OCI-LY1 (cell line): ENCODE results near the gene KRT16.
"Not testable (repeated sequence)": the region's sequence is repeated elsewhere in the genome, so short reads cannot be mapped to it uniquely, and the experiment has no call there.

Source experiments
- H2AFZ ChIP-seq: fragments of 200-600 bp; sonication (generic), shearing (Covaris generic); 2 replicates; pipeline ENCODE4 v1.6.0; 2014; ENCODE audit warnings: antibody characterized with exemption, mild to moderate bottlenecking, low read length
- H3F3A ChIP-seq: fragments of 200-600 bp; sonication (generic), shearing (Covaris generic); 2 replicates; pipeline ENCODE4 v1.6.0; 2014; ENCODE audit warnings: mild to moderate bottlenecking, antibody characterized with exemption, low read length, moderate library complexity; ENCODE audit not compliant: insufficient read depth
- H3K27ac ChIP-seq: fragments of 200-600 bp; sonication (generic); 2 replicates; pipeline ENCODE4 v1.5.1; 2014; ENCODE audit warnings: low read length, mixed run types, mild to moderate bottlenecking, low read depth; ENCODE audit not compliant: poor library complexity, severe bottlenecking
- H3K27me3 ChIP-seq: fragments of 200-600 bp; sonication (generic); 2 replicates; pipeline ENCODE4 v1.6.0; 2014; ENCODE audit warnings: antibody characterized with exemption, mild to moderate bottlenecking, low read length, moderate library complexity; ENCODE audit not compliant: insufficient read depth
- H3K36me3 ChIP-seq: fragments of 200-600 bp; sonication (generic); 2 replicates; pipeline ENCODE4 v1.6.1; 2014; ENCODE audit warnings: mild to moderate bottlenecking, antibody characterized with exemption, low read length, moderate library complexity, mixed read lengths; ENCODE audit not compliant: insufficient read depth
- H3K4me1 ChIP-seq: fragments of 200-600 bp; sonication (generic); 2 replicates; pipeline ENCODE4 v1.5.1; 2014; ENCODE audit warnings: mild to moderate bottlenecking, low read length, moderate library complexity; ENCODE audit not compliant: insufficient read depth, severe bottlenecking
- H3K4me2 ChIP-seq: fragments of 200-600 bp; sonication (generic), shearing (Covaris generic); 2 replicates; pipeline ENCODE4 v1.6.1; 2014; ENCODE audit warnings: low read length
- H3K4me3 ChIP-seq: fragments of 200-600 bp; sonication (generic); 2 replicates; pipeline ENCODE4 v1.5.1; 2014; ENCODE audit warnings: low read length, low read depth, mild to moderate bottlenecking, mixed read lengths; ENCODE audit not compliant: poor library complexity, severe bottlenecking
- H3K79me2 ChIP-seq: fragments of 200-600 bp; shearing (Covaris generic); 2 replicates; pipeline ENCODE4 v1.6.1; 2016; ENCODE audit warnings: mixed run types, low read length, mixed read lengths; ENCODE audit not compliant: insufficient read depth
- H3K9ac ChIP-seq: fragments of 200-600 bp; sonication (generic), shearing (Covaris generic); 2 replicates; pipeline ENCODE4 v1.6.1; 2014; ENCODE audit warnings: mild to moderate bottlenecking, low read length, mixed read lengths
- H3K9me2 ChIP-seq: fragments of 200-600 bp; sonication (generic), shearing (Covaris generic); 2 replicates; pipeline ENCODE4 v1.6.1; 2014; ENCODE audit warnings: low read depth, mild to moderate bottlenecking, low read length, mixed read lengths
- H3K9me3 ChIP-seq: fragments of 200-600 bp; shearing (Covaris generic); 2 replicates; pipeline ENCODE4 v1.6.1; 2014; ENCODE audit warnings: low read length, mixed read lengths
- H4K20me1 ChIP-seq: fragments of 200-600 bp; sonication (generic), shearing (Covaris generic); 2 replicates; pipeline ENCODE4 v1.6.0; 2016; ENCODE audit warnings: mild to moderate bottlenecking, low read length; ENCODE audit not compliant: insufficient read depth
- CTCF ChIP-seq: fragments of 200-600 bp; sonication (generic), shearing (Covaris generic); IDR thresholded peaks from 2 replicates; pipeline ENCODE4 v1.5.1; 2017; ENCODE audit warnings: mild to moderate bottlenecking, antibody characterized with exemption, low read length, moderate library complexity, mixed read lengths
- EZH2 ChIP-seq: fragments of 200-600 bp; sonication (generic), shearing (Covaris generic); IDR thresholded peaks from 2 replicates; pipeline ENCODE4 v1.8.0; 2017; ENCODE audit warnings: borderline replicate concordance, mixed run types, mild to moderate bottlenecking, antibody characterized with exemption, low read length, moderate library complexity, mixed read lengths

Gene KRT16

GRCh38 chr17:41642252-41643156 is 29.9 kb upstream of the KRT16 start:
- Histone ChIP-seq H3K4me3 (no peak overlapping the region), H3K4me2 (no peak overlapping the region), H3K9me3 (no peaks in the 10 kb centered on the region), H3K79me2 (no peaks in the 10 kb centered on the region), H3F3A (no peaks in the 10 kb centered on the region), H3K36me3 (no peaks in the 10 kb centered on the region), H3K27ac (no peak overlapping the region), H2AFZ (no peak overlapping the region), H3K27me3 (peaks cover 6% of the 10 kb centered on the region; the same call in 1 of the 2 replicates), H3K9ac (no peak overlapping the region), H3K9me2 (no peaks in the 10 kb centered on the region), H4K20me1 (no peaks in the 10 kb centered on the region), H3K4me1 (no peaks in the 10 kb centered on the region)
- TF ChIP-seq CTCF (no peak), EZH2 (no peak)

- not testable (repeated sequence) for H3K4me1 ChIP-seq, H3K9me2 ChIP-seq, H4K20me1 ChIP-seq
Observed at GRCh38 chr17:41640596-41640995, 28.0 kb upstream of the KRT16 start.

GRCh38 chr17:41639492-41640473 is 27.2 kb upstream of the KRT16 start:
- Histone ChIP-seq H3K9me3 (no peaks in the 10 kb centered on the region), H3K27me3 (peaks cover 6% of the 10 kb centered on the region; the same call in 1 of the 2 replicates), H3K4me3 (no peak overlapping the region), H3K9ac (no peak overlapping the region), H3K4me1 (no peaks in the 10 kb centered on the region), H3F3A (no peaks in the 10 kb centered on the region), H3K27ac (no peak overlapping the region), H2AFZ (no peak overlapping the region), H3K36me3 (no peaks in the 10 kb centered on the region), H3K4me2 (no peak overlapping the region), H3K9me2 (no peaks in the 10 kb centered on the region), H3K79me2 (no peaks in the 10 kb centered on the region), H4K20me1 (no peaks in the 10 kb centered on the region)
- TF ChIP-seq CTCF (no peak), EZH2 (no peak)

More at GRCh38 chr17:41640596-41640995, 28.0 kb upstream of the KRT16 start:
- not testable (repeated sequence) for H2AFZ ChIP-seq, H3K27ac ChIP-seq, H3K9ac ChIP-seq, H3K4me2 ChIP-seq, H3K27me3 ChIP-seq, H3K9me3 ChIP-seq, H3K79me2 ChIP-seq, H3K36me3 ChIP-seq, H3F3A ChIP-seq, H3K4me3 ChIP-seq
